SK-N-SH (cell line): ENCODE results near the gene RBM20. TPM values are rescaled to one million over a fixed set of nuclear protein-coding genes. Genes with fewer than 3 reads are reported as not detected.

Experiments
- CTCF ChIA-PET: fragments of 300-600, 350-600 bp; formaldehyde crosslinking; extraction: SDS; loops from one replicate; lab custom pipeline; 2021; lab: Yijun Ruan, JAX
- POLR2A ChIA-PET: fragments of 350-600 bp; sonication (Branson Sonifier 250); formaldehyde crosslinking; extraction: SDS; loops from one replicate; lab custom pipeline; 2020; ENCODE audit warnings: antibody characterized with exemption, inconsistent platforms; lab: Yijun Ruan, JAX
- DNase-seq: peaks from one replicate; pipeline ENCODE4 v3.0.0; 2012
- H2AFZ ChIP-seq: fragments of 200-600 bp; sonication (generic); 2 replicates; pipeline ENCODE4 v1.8.1; 2016; ENCODE audit warnings: antibody characterized with exemption, mild to moderate bottlenecking, low read depth
- H3F3A ChIP-seq: fragments of 200-600 bp; sonication (generic); replicated peaks from 2 replicates; pipeline ENCODE3; 2016; ENCODE audit warnings: antibody characterized with exemption, mild to moderate bottlenecking; ENCODE audit not compliant: insufficient read depth
- H3K27ac ChIP-seq, 2 experiments: fragments of 200-500 bp in 1 of 2; fragments of 200-600 bp in 1 of 2; sonication (Bioruptor generic) in 1 of 2; sonication (generic), shearing (Covaris generic) in 1 of 2; 2 replicates each; pipeline versions ENCODE4 v1.5.1 to v1.6.1; 2014 to 2016; ENCODE audit warnings: low read depth in 2 of 2, inconsistent platforms in 1 of 2, low read length in 1 of 2, mild to moderate bottlenecking in 1 of 2, mixed read lengths in 1 of 2
- H3K27me3 ChIP-seq: fragments of 200-600 bp; sonication (generic), shearing (Covaris generic); 2 replicates; pipeline ENCODE4 v1.6.1; 2016; ENCODE audit warnings: mixed run types; ENCODE audit not compliant: insufficient read depth
- H3K36me3 ChIP-seq, 2 experiments: fragments of 200-500 bp in 1 of 2; fragments of 200-600 bp in 1 of 2; sonication (Bioruptor generic) in 1 of 2; sonication (generic) in 1 of 2; replicated peaks in 1 of 2; 2 replicates each; pipeline versions ENCODE3 to v1.5.1; 2014 to 2016; ENCODE audit warnings: low read length in 1 of 2, mild to moderate bottlenecking in 1 of 2; ENCODE audit not compliant: insufficient read depth in 2 of 2, control insufficient read depth in 1 of 2
- H3K4me1 ChIP-seq, 2 experiments: fragments of 200-500 bp in 1 of 2; fragments of 200-600 bp in 1 of 2; sonication (Bioruptor generic) in 1 of 2; sonication (generic), shearing (Covaris generic) in 1 of 2; 2 replicates each; pipeline versions ENCODE4 v1.5.1 to v1.6.1; 2014 to 2016; ENCODE audit warnings: low read depth in 1 of 2, low read length in 1 of 2, mixed run types in 1 of 2; ENCODE audit not compliant: insufficient read depth in 2 of 2, control insufficient read depth in 1 of 2
- H3K4me2 ChIP-seq: fragments of 200-600 bp; sonication (generic), shearing (Covaris generic); 2 replicates; pipeline ENCODE4 v1.6.1; 2017; ENCODE audit warnings: mixed run types
- H3K4me3 ChIP-seq, 2 experiments: fragments of 200-500 bp in 1 of 2; fragments of 200-600 bp in 1 of 2; sonication (Bioruptor generic) in 1 of 2; sonication (generic), shearing (Covaris generic) in 1 of 2; 2 replicates each; pipeline versions ENCODE4 v1.5.1 to v1.8.1; 2014 to 2016; ENCODE audit warnings: low read depth in 2 of 2, inconsistent platforms in 1 of 2, low read length in 1 of 2, mild to moderate bottlenecking in 1 of 2, mixed read lengths in 1 of 2, moderate library complexity in 1 of 2
- H3K79me2 ChIP-seq: fragments of 200-600 bp; sonication (generic); 2 replicates; pipeline ENCODE4 v1.8.1; 2017; ENCODE audit warnings: mild to moderate bottlenecking; ENCODE audit not compliant: insufficient read depth
- H3K9ac ChIP-seq: fragments of 200-600 bp; sonication (generic); 2 replicates; pipeline ENCODE4 v1.6.1; 2017; ENCODE audit warnings: mixed run types
- H3K9me2 ChIP-seq: fragments of 200-600 bp; sonication (generic); 2 replicates; pipeline ENCODE4 v1.6.1; 2017; ENCODE audit warnings: mixed run types
- H3K9me3 ChIP-seq: fragments of 200-600 bp; sonication (generic); 2 replicates; pipeline ENCODE4 v1.6.1; 2017; ENCODE audit warnings: mixed run types, mild to moderate bottlenecking, moderate library complexity
- H4K20me1 ChIP-seq: fragments of 200-600 bp; sonication (generic); 2 replicates; pipeline ENCODE4 v1.6.1; 2017; ENCODE audit warnings: mild to moderate bottlenecking, mixed run types; ENCODE audit not compliant: insufficient read depth
- EP300 ChIP-seq, 2 experiments: IDR thresholded peaks; 2 replicates each; pipeline versions ENCODE4 v1.4.0 to v1.6.1; 2012; ENCODE audit warnings: borderline replicate concordance in 1 of 2, low read depth in 1 of 2, low read length in 1 of 2
- EZH2phosphoT487 ChIP-seq: fragments of 200-600 bp; sonication (generic); IDR thresholded peaks from 2 replicates; pipeline ENCODE4 v1.6.1; 2017; ENCODE audit warnings: low read depth, mixed run types, mild to moderate bottlenecking, antibody characterized with exemption, moderate library complexity, borderline replicate concordance
- FOSL2 ChIP-seq: IDR thresholded peaks from 2 replicates; pipeline ENCODE4 v1.4.0; 2012; ENCODE audit warnings: low read depth, mild to moderate bottlenecking, moderate library complexity, borderline replicate concordance
- FOXJ3 ChIP-seq: sonication (generic); formaldehyde crosslinking; IDR thresholded peaks from 2 replicates; pipeline ENCODE4 v1.5.1; 2020; ENCODE audit warnings: mild to moderate bottlenecking, missing genetic modification reagents
- FOXM1 ChIP-seq: IDR thresholded peaks from 2 replicates; pipeline ENCODE4 v1.4.0; 2012; ENCODE audit warnings: low read depth, mild to moderate bottlenecking
- GATA2 ChIP-seq: sonication (generic); formaldehyde crosslinking; IDR thresholded peaks from 2 replicates; pipeline ENCODE4 v1.5.0; 2020; ENCODE audit warnings: mild to moderate bottlenecking, missing genetic modification reagents
- JUND ChIP-seq: IDR thresholded peaks from 2 replicates; pipeline ENCODE4 v1.4.0; 2012
- MEF2A ChIP-seq: IDR thresholded peaks from 2 replicates; pipeline ENCODE4 v1.4.0; 2012; ENCODE audit warnings: low read depth, borderline replicate concordance
- NFIC ChIP-seq: IDR thresholded peaks from 2 replicates; pipeline ENCODE4 v1.4.0; 2012; ENCODE audit warnings: borderline replicate concordance
- POLR2AphosphoS5 ChIP-seq: IDR thresholded peaks from 2 replicates; pipeline ENCODE4 v1.6.1; 2012; ENCODE audit warnings: low read depth, low read length
- RAD21 ChIP-seq: IDR thresholded peaks from 2 replicates; pipeline ENCODE4 v1.6.1; 2012; ENCODE audit warnings: mild to moderate bottlenecking, low read length
- RCOR1 ChIP-seq: fragments of 150-350 bp; IDR thresholded peaks from 2 replicates; pipeline ENCODE4 v1.6.1; 2017; ENCODE audit warnings: antibody characterized with exemption, low read length
- RXRA ChIP-seq: IDR thresholded peaks from 2 replicates; pipeline ENCODE4 v1.4.0; 2012; ENCODE audit warnings: low read depth, mild to moderate bottlenecking, borderline replicate concordance
- TAF1 ChIP-seq: IDR thresholded peaks from 2 replicates; pipeline ENCODE4 v1.6.1; 2012; ENCODE audit warnings: low read depth, mild to moderate bottlenecking, low read length, moderate library complexity, borderline replicate concordance
- TEAD4 ChIP-seq: IDR thresholded peaks from 2 replicates; pipeline ENCODE4 v1.4.0; 2012; ENCODE audit warnings: mild to moderate bottlenecking, borderline replicate concordance; ENCODE audit not compliant: insufficient read depth
- USF2 ChIP-seq: fragments of 150-350 bp; IDR thresholded peaks from 2 replicates; pipeline ENCODE4 v1.6.1; 2017; ENCODE audit warnings: antibody characterized with exemption, low read length, low read depth, borderline replicate concordance
- YY1 ChIP-seq: IDR thresholded peaks from 2 replicates; pipeline ENCODE4 v1.4.0; 2012; ENCODE audit warnings: low read depth, mild to moderate bottlenecking
- ZBTB33 ChIP-seq: IDR thresholded peaks from 2 replicates; pipeline ENCODE4 v1.4.0; 2012; ENCODE audit warnings: low read depth, borderline replicate concordance
- WGBS: methylation state at CpG from one replicate; pipeline ENCODE4 v1.1.6; 2017; ENCODE audit warnings: low lambda C conversion rate; 5-methylcytosine and 5-hydroxymethylcytosine counted together
- polyA plus RNA-seq, 3 experiments: library from polyadenylated mRNA; depleted of rRNA; stranded (reverse); fragments of >200 nt; gene quantifications; 2 replicates each; pipeline ENCODE4 v1.2.3, GENCODE V29; 2012

Gene RBM20
- polyA plus RNA-seq, 1 of the 3 experiments (the other 2 are of a cell fraction) = 0.64 TPM

DNA sequence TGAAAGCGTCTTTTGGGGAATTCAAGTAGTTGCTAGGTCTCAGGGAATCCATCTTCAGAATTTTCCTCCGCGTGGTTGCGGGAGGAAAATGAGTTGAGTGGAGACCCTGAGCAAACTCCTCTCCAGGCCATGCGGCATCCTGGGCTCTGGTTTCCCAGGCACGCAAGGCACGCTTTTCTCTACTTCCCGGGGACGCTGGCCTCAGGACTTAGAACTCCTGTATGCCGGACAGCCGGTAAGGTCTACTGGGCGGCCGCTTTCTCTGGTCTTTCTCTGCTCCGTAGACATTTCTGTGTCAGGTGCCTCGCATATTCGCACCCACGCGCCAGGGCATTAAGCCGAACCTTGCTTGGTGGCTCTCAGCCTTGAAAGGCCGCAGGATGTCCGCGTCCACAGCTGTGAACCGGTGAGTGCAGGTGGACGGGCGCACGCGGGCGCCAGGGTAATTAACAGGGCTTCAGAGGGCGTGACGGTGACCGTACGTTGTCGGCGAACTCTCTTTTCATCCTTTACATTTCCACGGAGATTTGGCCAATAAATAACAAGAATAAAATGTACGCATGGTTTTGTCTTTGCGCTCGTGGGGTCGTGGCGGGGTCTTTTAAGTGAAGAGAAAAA lies 992 bp upstream of the RBM20 start:
- H3K27ac ChIP-seq = no peak overlapping the region
- peak overlapping the region; percentile 90 for H3K4me2 ChIP-seq
- no peak for TF ChIP-seq FOSL2
- no peak for TF ChIP-seq RAD21
- no peak for TF ChIP-seq ZBTB33
- no peak for TF ChIP-seq TAF1
- TF ChIP-seq POLR2AphosphoS5 = no peak
- TF ChIP-seq FOXM1 = no peak
- no peak for TF ChIP-seq MEF2A
- no peak for TF ChIP-seq YY1
- no peak for TF ChIP-seq USF2
- no peak for TF ChIP-seq RCOR1
- TF ChIP-seq NFIC = no peak
- TF ChIP-seq TEAD4 = no peak
- TF ChIP-seq EP300 (IDR thresholded peaks at IDR 0.05; ENCODE audit: borderline replicate concordance in 1 of 2, low read depth in 1 of 2, low read length in 1 of 2) = no peak
- TF ChIP-seq RXRA = no peak
- TF ChIP-seq FOXJ3 (CRISPR knock-in tag) = no peak
- no peak for TF ChIP-seq GATA2 (CRISPR knock-in tag)
- no peak for TF ChIP-seq EZH2phosphoT487
- TF ChIP-seq JUND = no peak
- WGBS = 90% methylated on average over 40 of the region's 40 CpGs
- H4K20me1 ChIP-seq = no peaks in the 10 kb centered on the region
- CTCF ChIA-PET = interaction anchor here (1.1 to 2.7 kb wide), 5 partner anchors 8 to 32 kb away, joined by 3 to 13 read pairs (median 11); no protein-coding TSS in a partner anchor
- peak overlapping the region; percentile 62 to 80 for H3K4me3 ChIP-seq
- peaks cover 0 to 26% of the 10 kb centered on the region in 2 experiments; a peak in 3 of 4 replicates for H3K4me1 ChIP-seq
- H3K27me3 ChIP-seq = no peaks in the 10 kb centered on the region
- no peaks in the 10 kb centered on the region for H3K9me3 ChIP-seq
- no peaks in the 10 kb centered on the region for H3K79me2 ChIP-seq
- POLR2A ChIA-PET = no interaction called here
- H3K9ac ChIP-seq = no peak overlapping the region
- no peak for DNase-seq
- peaks cover 9% of the 10 kb centered on the region for H3F3A ChIP-seq
- no peaks in the 10 kb centered on the region for H3K36me3 ChIP-seq
- no peaks in the 10 kb centered on the region for H3K9me2 ChIP-seq
- H2AFZ ChIP-seq = 0 out of 2 replicates have a peak overlapping the region, but pooled peaks have one; percentile 79
